ENCODE results near the gene PPP2R5D. TPM values are rescaled to one million over a fixed set of nuclear protein-coding genes. Genes with fewer than 3 reads are reported as not detected.
"Not testable (repeated sequence)": the region's sequence is repeated elsewhere in the genome, so short reads cannot be mapped to it uniquely, and the experiment has no call there.

PPP2R5D gene
- total RNA-seq, 1 donor from 2014 or later: 25.3 TPM

- intact Hi-C loops (cut with DNase I): no loop called here
- no peak for DNase-seq (ENCODE audit: low spot score)
These were observed 630 bp downstream of the PPP2R5D start for GRCh38 chr6:42984924-42985475.

- DNase-seq (ENCODE audit: low spot score): no peak
- intact Hi-C loops (cut with DNase I): no loop called here
These were observed 3.4 kb downstream of the PPP2R5D start for GRCh38 chr6:42987533-42988451.

GRCh38 chr6:42988486-42989020 is 4.2 kb downstream of the PPP2R5D start:
- intact Hi-C loops (cut with DNase I): no loop called here
- no peak for DNase-seq (ENCODE audit: low spot score)

- DNase-seq (ENCODE audit: low spot score): no peak
- intact Hi-C loops (cut with DNase I): no loop called here
These were observed 5.6 kb downstream of the PPP2R5D start for GRCh38 chr6:42989923-42990322.

GRCh38 chr6:42993445-42993844 is 9.1 kb downstream of the PPP2R5D start:
- intact Hi-C loops (cut with DNase I): no loop called here
- DNase-seq (ENCODE audit: low spot score): no peak

GRCh38 chr6:42996513-42996912 is 12.1 kb downstream of the PPP2R5D start:
- intact Hi-C loops (cut with DNase I): no loop called here
- DNase-seq (ENCODE audit: low spot score): no peak

- not testable (repeated sequence) for DNase-seq (ENCODE audit: low spot score)
These were observed 13.8 kb downstream of the PPP2R5D start for GRCh38 chr6:42998205-42998604.

GRCh38 chr6:43001843-43002242 is 17.5 kb downstream of the PPP2R5D start:
- intact Hi-C loops (cut with DNase I): no loop called here
- DNase-seq (ENCODE audit: low spot score): no peak

More at GRCh38 chr6:42998205-42998604, 13.8 kb downstream of the PPP2R5D start:
- intact Hi-C loops (cut with DNase I): not testable (repeated sequence)

GRCh38 chr6:43005844-43006243 is 21.5 kb downstream of the PPP2R5D start:
- intact Hi-C loops (cut with DNase I): no loop called here
- DNase-seq (ENCODE audit: low spot score): no peak

GRCh38 chr6:43006251-43006650 is 21.9 kb downstream of the PPP2R5D start:
- no peak for DNase-seq (ENCODE audit: low spot score)
- intact Hi-C loops (cut with DNase I): no loop called here

- intact Hi-C loops (cut with DNase I): no loop called here
These were observed 22.8 kb downstream of the PPP2R5D start for GRCh38 chr6:43007126-43007525.

GRCh38 chr6:43009124-43009523 is 24.8 kb downstream of the PPP2R5D start:
- DNase-seq (ENCODE audit: low spot score): no peak
- intact Hi-C loops (cut with DNase I): loop anchor here (1.0 kb wide), 1 partner anchor 134 kb away; no protein-coding TSS in a partner anchor

More at GRCh38 chr6:43007126-43007525, 22.8 kb downstream of the PPP2R5D start:
- no peak for DNase-seq (ENCODE audit: low spot score)

GRCh38 chr6:43011207-43011606 is 26.8 kb downstream of the PPP2R5D start:
- no peak for DNase-seq (ENCODE audit: low spot score)
- intact Hi-C loops (cut with DNase I): loop anchor here (5.0 kb wide), 1 partner anchor 109 kb away; no protein-coding TSS in a partner anchor

GRCh38 chr6:43012364-43012763 is 28.0 kb downstream of the PPP2R5D start:
- intact Hi-C loops (cut with DNase I): loop anchor here (5.0 kb wide), 1 partner anchor 110 kb away; no protein-coding TSS in a partner anchor
- no peak for DNase-seq (ENCODE audit: low spot score)

GRCh38 chr6:43013097-43013842 is 28.9 kb downstream of the PPP2R5D start:
- no peak for DNase-seq (ENCODE audit: low spot score)
- intact Hi-C loops (cut with DNase I): loop anchor here (1.0 to 5.0 kb wide), 2 partner anchors 46 to 111 kb away; partner anchors contain the start of genes KLC4 and MRPL2

- intact Hi-C loops (cut with DNase I): loop anchor here (1.0 to 5.0 kb wide), 3 partner anchors 39 to 112 kb away; partner anchors contain the start of genes CUL7, KLC4 and MRPL2
- peak; percentile 99 for DNase-seq (ENCODE audit: low spot score)
These were observed 29.6 kb downstream of the PPP2R5D start, which contains the start of the genes KLHDC3 and MEA1 for GRCh38 chr6:43013843-43014433. KLHDC3 (plus strand) TSS chr6:43014249; CDS start chr6:43017193, 2,944 bp downstream. MEA1 (minus strand) TSS chr6:43013946; CDS start chr6:43013813, 133 bp downstream.

GRCh38 chr6:43014434-43014909 is 30.1 kb downstream of the PPP2R5D start:
- intact Hi-C loops (cut with DNase I): loop anchor here (2.0 to 5.0 kb wide), 2 partner anchors 38 to 112 kb away; partner anchors contain the start of gene CUL7

GRCh38 chr6:43016176-43016942 is 32.0 kb downstream of the PPP2R5D start:
- intact Hi-C loops (cut with DNase I): no loop called here
- no peak for DNase-seq (ENCODE audit: low spot score)

More at GRCh38 chr6:43014434-43014909, 30.1 kb downstream of the PPP2R5D start:
- DNase-seq (ENCODE audit: low spot score): no peak
